Measurements from ENCODE around the gene ERBB4. TPM values are rescaled to one million over a fixed set of nuclear protein-coding genes. Genes with fewer than 3 reads are reported as not detected.

Gene ERBB4
- total RNA-seq, 1 experiment from 2014 or later = 2.9 TPM

- no peak for TF ChIP-seq CTCF (IDR thresholded peaks at IDR 0.05; ENCODE audit: unreplicated experiment)
- no peak for DNase-seq
- intact Hi-C loops (cut with micrococcal nuclease; ENCODE audit: unreplicated experiment) = no loop called here
Observed at GRCh38 chr2:211939177-211939576, 599.4 kb downstream of the ERBB4 start.

GRCh38 chr2:211934811-211935210 lies 603.8 kb downstream of the ERBB4 start:
- no peak overlapping the region for H3K27ac Mint-ChIP-seq (ENCODE audit: unreplicated experiment)
- TF ChIP-seq CTCF (IDR thresholded peaks at IDR 0.05; ENCODE audit: unreplicated experiment) = no peak
- H3K4me3 Mint-ChIP-seq (ENCODE audit: low read depth, unreplicated experiment) = no peak overlapping the region
- intact Hi-C loops (cut with micrococcal nuclease; ENCODE audit: unreplicated experiment) = no loop called here
- BruUV-seq (replicated peaks) = no TSS peak
- no peak for DNase-seq
- H3K4me1 Mint-ChIP-seq (ENCODE audit: low read depth, unreplicated experiment) = no peaks in the 10 kb centered on the region
- no peaks in the 10 kb centered on the region for H3K36me3 Mint-ChIP-seq (ENCODE audit: insufficient read depth, unreplicated experiment)
- H3K9me3 Mint-ChIP-seq (ENCODE audit: low read depth, unreplicated experiment) = peaks cover 3% of the 10 kb centered on the region
- no peaks in the 10 kb centered on the region for H3K27me3 Mint-ChIP-seq (ENCODE audit: unreplicated experiment)
- CTCF ChIA-PET = no interaction called here

More at GRCh38 chr2:211939177-211939576, 599.4 kb downstream of the ERBB4 start:
- no TSS peak for BruUV-seq (replicated peaks)
- H3K4me1 Mint-ChIP-seq (ENCODE audit: low read depth, unreplicated experiment) = no peaks in the 10 kb centered on the region
- H3K27me3 Mint-ChIP-seq (ENCODE audit: unreplicated experiment) = no peaks in the 10 kb centered on the region
- CTCF ChIA-PET = interaction anchor here (0.7 kb wide), 1 partner anchor 447 kb away, joined by 3 read pairs; no protein-coding TSS in a partner anchor
- H3K9me3 Mint-ChIP-seq (ENCODE audit: low read depth, unreplicated experiment) = peaks cover 3% of the 10 kb centered on the region
- H3K27ac Mint-ChIP-seq (ENCODE audit: unreplicated experiment) = no peak overlapping the region
- no peak overlapping the region for H3K4me3 Mint-ChIP-seq (ENCODE audit: low read depth, unreplicated experiment)
- no peaks in the 10 kb centered on the region for H3K36me3 Mint-ChIP-seq (ENCODE audit: insufficient read depth, unreplicated experiment)

- CTCF ChIA-PET = no interaction called here
- Mint-ChIP-seq H3K36me3 (ENCODE audit: insufficient read depth, unreplicated experiment) (no peaks in the 10 kb centered on the region), H3K9me3 (ENCODE audit: low read depth, unreplicated experiment) (no peaks in the 10 kb centered on the region), H3K4me1 (ENCODE audit: low read depth, unreplicated experiment) (no peaks in the 10 kb centered on the region), H3K27me3 (ENCODE audit: unreplicated experiment) (no peaks in the 10 kb centered on the region), H3K4me3 (ENCODE audit: low read depth, unreplicated experiment) (no peak overlapping the region), H3K27ac (ENCODE audit: unreplicated experiment) (no peak overlapping the region)
- intact Hi-C loops (cut with micrococcal nuclease; ENCODE audit: unreplicated experiment) = no loop called here
- no peak for DNase-seq
- BruUV-seq (replicated peaks) = no TSS peak
- no peak for TF ChIP-seq CTCF (IDR thresholded peaks at IDR 0.05; ENCODE audit: unreplicated experiment)
Observed at GRCh38 chr2:211931314-211931713, 607.3 kb downstream of the ERBB4 start.

- Mint-ChIP-seq H3K4me1 (ENCODE audit: low read depth, unreplicated experiment) (no peaks in the 10 kb centered on the region), H3K27me3 (ENCODE audit: unreplicated experiment) (no peaks in the 10 kb centered on the region), H3K27ac (ENCODE audit: unreplicated experiment) (no peak overlapping the region), H3K4me3 (ENCODE audit: low read depth, unreplicated experiment) (no peak overlapping the region), H3K9me3 (ENCODE audit: low read depth, unreplicated experiment) (no peaks in the 10 kb centered on the region), H3K36me3 (ENCODE audit: insufficient read depth, unreplicated experiment) (no peaks in the 10 kb centered on the region)
- intact Hi-C loops (cut with micrococcal nuclease; ENCODE audit: unreplicated experiment) = no loop called here
- no peak for DNase-seq
- TF ChIP-seq CTCF (IDR thresholded peaks at IDR 0.05; ENCODE audit: unreplicated experiment) = no peak
- CTCF ChIA-PET = no interaction called here
- no TSS peak for BruUV-seq (replicated peaks)
Observed at GRCh38 chr2:211930331-211930730, 608.3 kb downstream of the ERBB4 start.

Measured in Calu3 (cell line).